ENCODE data around the gene PABPN1L. TPM values are rescaled to one million over a fixed set of nuclear protein-coding genes. Genes with fewer than 3 reads are reported as not detected.

The PABPN1L gene
- total and polyA plus RNA-seq, 2 of the 4 experiments (the other 2 are of a cell fraction), result not detected

DNA sequence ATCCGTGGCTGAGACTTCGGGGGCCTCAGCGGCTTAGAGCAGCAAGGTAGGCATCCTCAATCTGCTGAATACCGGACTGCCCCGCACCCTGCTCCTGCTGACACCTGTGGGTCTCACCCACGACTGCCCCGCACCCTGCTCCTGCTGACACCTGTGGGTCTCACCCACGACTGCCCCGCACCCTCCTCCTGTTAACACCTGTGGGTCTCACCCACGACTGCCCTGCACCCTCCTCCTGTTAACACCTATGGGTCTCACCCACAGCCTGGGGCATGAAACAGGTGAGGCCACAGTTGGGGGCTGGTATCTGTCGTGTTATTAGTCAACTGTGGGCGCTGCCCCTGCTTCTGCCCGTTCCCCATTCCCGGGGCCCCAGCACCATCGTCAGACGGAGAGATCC is 36.3 kb upstream of the PABPN1L start:
- H2BK5ac ChIP-seq (ENCODE audit: low read depth, low read length, poor library complexity, severe bottlenecking), result no peak overlapping the region
- ChIA-PET POLR2A (ENCODE audit: unreplicated experiment) (no interaction called here), CTCF (no interaction called here)
- H4K91ac ChIP-seq (ENCODE audit: insufficient read depth, low read depth, low read length), result no peak overlapping the region
- no peaks in the 10 kb centered on the region for H3K79me1 ChIP-seq (ENCODE audit: low read depth in 1 of 2, low read length in 2 of 2)
- dilution Hi-C loops (cut with HindIII; ENCODE audit: low sequenced_read_pairs, unreplicated experiment), result no loop called here
- no peak overlapping the region for H3K23ac ChIP-seq (ENCODE audit: low read depth, low read length)
- intact Hi-C loops (cut with micrococcal nuclease), result no loop called here
- no TSS peak for BruUV-seq (replicated peaks)
- in situ Hi-C loops (cut with MboI; ENCODE audit: low sequenced_read_pairs), result no loop called here
- H3K9me1 ChIP-seq (ENCODE audit: insufficient read depth, low read length), result no peaks in the 10 kb centered on the region
- H3K9me3 ChIP-seq (ENCODE audit: control insufficient read depth, insufficient read depth, low read length), result no peaks in the 10 kb centered on the region
- no peak overlapping the region for H2BK20ac ChIP-seq (ENCODE audit: low read depth, low read length)
- no peaks in the 10 kb centered on the region for H3K36me3 ChIP-seq (ENCODE audit: control insufficient read depth, insufficient read depth, low read length)
- H3K27me3 ChIP-seq (ENCODE audit: control insufficient read depth, insufficient read depth, low read length), result peaks cover 23% of the 10 kb centered on the region; the same call in 1 of the 2 replicates
- H3K56ac ChIP-seq (ENCODE audit: extremely low read depth, insufficient read depth, low read length), result no peak overlapping the region
- H2BK120ac ChIP-seq (ENCODE audit: low read depth, low read length), result no peak overlapping the region
- no peak overlapping the region for H3K4me3 ChIP-seq (ENCODE audit: insufficient read depth, low read depth, low read length)
- no peak for TF ChIP-seq CHD1 (IDR thresholded peaks at IDR 0.05; ENCODE audit: low read depth, low read length)
- no peak for TF ChIP-seq NFE2L2 (IDR thresholded peaks at IDR 0.05; ENCODE audit: low read depth, low read length)
- no peak for TF ChIP-seq CEBPB (IDR thresholded peaks at IDR 0.05; ENCODE audit: low read depth, low read length)
- no peak for TF ChIP-seq MXI1 (IDR thresholded peaks at IDR 0.05; ENCODE audit: borderline replicate concordance, low read depth, low read length)
- no peak for TF ChIP-seq POLR2A (IDR thresholded peaks at IDR 0.05; ENCODE audit: low read depth, low read length)
- TF ChIP-seq, protein P1, sequence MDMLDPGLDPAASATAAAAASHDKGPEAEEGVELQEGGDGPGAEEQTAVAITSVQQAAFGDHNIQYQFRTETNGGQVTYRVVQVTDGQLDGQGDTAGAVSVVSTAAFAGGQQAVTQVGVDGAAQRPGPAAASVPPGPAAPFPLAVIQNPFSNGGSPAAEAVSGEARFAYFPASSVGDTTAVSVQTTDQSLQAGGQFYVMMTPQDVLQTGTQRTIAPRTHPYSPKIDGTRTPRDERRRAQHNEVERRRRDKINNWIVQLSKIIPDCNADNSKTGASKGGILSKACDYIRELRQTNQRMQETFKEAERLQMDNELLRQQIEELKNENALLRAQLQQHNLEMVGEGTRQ (IDR thresholded peaks at IDR 0.05; ENCODE audit: low read depth, low read length), result no peak
- TF ChIP-seq RAD21 (IDR thresholded peaks at IDR 0.05; ENCODE audit: low read length), result no peak
- no peak for TF ChIP-seq RFX5 (IDR thresholded peaks at IDR 0.05; ENCODE audit: low read depth, low read length)
- no peak for TF ChIP-seq MAFK (IDR thresholded peaks at IDR 0.05; ENCODE audit: low read depth, low read length)
- no peaks in the 10 kb centered on the region for H4K20me1 ChIP-seq (ENCODE audit: insufficient read depth, low read length)
- no peak overlapping the region for H3K14ac ChIP-seq (replicated peaks; ENCODE audit: low read depth, low read length)
- H3K4me1 ChIP-seq (ENCODE audit: control insufficient read depth, insufficient read depth, low read length), result no peaks in the 10 kb centered on the region
- ATAC-seq (ENCODE audit: low read depth), result no peak
- H3K4ac ChIP-seq (ENCODE audit: low read depth, low read length), result no peak overlapping the region
- H4K8ac ChIP-seq (ENCODE audit: low read depth in 2 of 2, low read length in 2 of 2), result no peak overlapping the region
- H3K4me2 ChIP-seq (ENCODE audit: low read depth, low read length), result no peak overlapping the region
- no peak overlapping the region for H3K18ac ChIP-seq (ENCODE audit: low read depth, low read length)
- no peak overlapping the region for H3K27ac ChIP-seq (ENCODE audit: insufficient read depth, low read length)
- DNase-seq, result no peak
- H2AK5ac ChIP-seq (ENCODE audit: low read depth, low read length), result no peak overlapping the region
- H2AFZ ChIP-seq (replicated peaks; ENCODE audit: low read length, poor library complexity), result no peak overlapping the region
- H4K5ac ChIP-seq (ENCODE audit: low read depth, low read length), result no peak overlapping the region
- 71% methylated on average over 12 of the region's 16 CpGs; no CpG with 5 or more reads in 1 of the 2 experiments for WGBS, 2 experiments (ENCODE audit: extremely low coverage in 2 of 2, insufficient read length in 1 of 2)
- H2AK9ac ChIP-seq (replicated peaks; ENCODE audit: low read depth, low read length, poor library complexity), result no peak overlapping the region
- no peak overlapping the region for H3K9ac ChIP-seq (ENCODE audit: low read depth, low read length)
- H2BK15ac ChIP-seq (ENCODE audit: low read depth, low read length), result no peak overlapping the region

Measured in IMR-90 (cell line).